Activated CD4-positive, alpha-beta T cell treated with anti-CD3 and anti-CD28 coated beads, Interleukin-2, amount 10 ng/mL, durations not matched to agents 7 days and 5 days (primary cell): ENCODE measurements around the gene CHN2. TPM values are rescaled to one million over a fixed set of nuclear protein-coding genes. Genes with fewer than 3 reads are reported as not detected.

ENCODE experiments used
- CTCF ChIA-PET: fragments of 350-600 bp; sonication (Branson Sonifier 250); formaldehyde crosslinking; loops from one replicate; lab custom pipeline; 2021; ENCODE audit warnings: antibody characterized with exemption; lab: Charles Lee
- POLR2A ChIA-PET: fragments of 350-600 bp; sonication (Branson Sonifier 250); formaldehyde crosslinking; loops from one replicate; lab custom pipeline; 2021; ENCODE audit warnings: antibody characterized with exemption; lab: Charles Lee
- DNase-seq: peaks from one replicate; pipeline ENCODE4 v3.0.0-alpha.2; 2020
- H3K27ac Mint-ChIP-seq: one replicate; pipeline ENCODE4 v1.8.0; 2021; ENCODE audit warnings: mild to moderate bottlenecking, moderate library complexity, mixed read lengths
- H3K27me3 Mint-ChIP-seq: one replicate; pipeline ENCODE4 v1.8.0; 2021; ENCODE audit warnings: mixed read lengths
- H3K36me3 Mint-ChIP-seq: one replicate; pipeline ENCODE4 v1.8.0; 2021; ENCODE audit warnings: low read depth, mixed read lengths
- H3K4me1 Mint-ChIP-seq: one replicate; pipeline ENCODE4 v1.8.0; 2021; ENCODE audit warnings: mixed read lengths
- H3K4me3 Mint-ChIP-seq: one replicate; pipeline ENCODE4 v1.8.0; 2021; ENCODE audit warnings: mild to moderate bottlenecking, moderate library complexity, mixed read lengths
- H3K9me3 Mint-ChIP-seq: one replicate; pipeline ENCODE4 v1.8.0; 2021; ENCODE audit warnings: mixed read lengths
- total RNA-seq, 2 experiments: library from RNA; stranded (reverse); gene quantifications; one replicate each; pipeline ENCODE4 v1.2.3, GENCODE V29; 2021

The CHN2 gene
- total RNA-seq, 2 experiments from 2014 or later = 2.4 to 3.6 TPM

DNA sequence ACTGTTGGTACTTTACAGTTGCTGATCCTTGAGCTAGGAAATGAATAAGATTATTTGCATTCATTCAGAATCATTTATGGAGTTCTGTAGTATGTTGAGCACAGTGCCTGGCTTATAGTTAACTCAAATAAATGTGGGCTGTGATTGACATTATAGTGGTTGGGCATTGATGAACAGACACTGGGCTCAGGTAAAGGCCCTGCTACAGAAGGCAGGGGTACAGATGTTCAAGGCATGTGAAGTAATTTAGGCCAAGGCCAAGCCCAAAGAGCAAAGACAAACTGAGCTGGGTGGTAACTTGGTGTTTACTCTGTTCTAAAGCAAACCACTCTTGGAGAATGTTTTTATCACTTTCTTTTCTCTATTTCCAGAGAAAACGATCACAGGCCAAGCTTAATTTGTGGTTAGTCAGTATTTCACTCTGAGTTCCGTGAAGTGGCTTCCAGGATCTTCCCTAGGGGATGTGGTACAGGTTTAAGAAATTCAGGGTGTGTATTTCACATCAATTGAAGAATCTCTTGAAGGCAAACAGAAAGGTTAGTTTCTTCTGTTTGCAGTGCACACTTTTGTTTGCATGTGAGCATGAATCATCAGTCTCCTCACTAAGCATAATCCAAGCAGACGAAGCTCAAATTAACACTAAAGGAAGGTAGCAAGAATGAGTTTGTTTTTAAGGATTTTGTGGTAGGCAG, 255.1 kb downstream of the CHN2 start:
- H3K27me3 Mint-ChIP-seq = no peaks in the 10 kb centered on the region
- H3K4me1 Mint-ChIP-seq = no peaks in the 10 kb centered on the region
- POLR2A ChIA-PET = no interaction called here
- no peaks in the 10 kb centered on the region for H3K9me3 Mint-ChIP-seq
- CTCF ChIA-PET = no interaction called here
- H3K27ac Mint-ChIP-seq = no peak overlapping the region
- no peak overlapping the region for H3K4me3 Mint-ChIP-seq
- no peak for DNase-seq
- H3K36me3 Mint-ChIP-seq = no peaks in the 10 kb centered on the region

DNA sequence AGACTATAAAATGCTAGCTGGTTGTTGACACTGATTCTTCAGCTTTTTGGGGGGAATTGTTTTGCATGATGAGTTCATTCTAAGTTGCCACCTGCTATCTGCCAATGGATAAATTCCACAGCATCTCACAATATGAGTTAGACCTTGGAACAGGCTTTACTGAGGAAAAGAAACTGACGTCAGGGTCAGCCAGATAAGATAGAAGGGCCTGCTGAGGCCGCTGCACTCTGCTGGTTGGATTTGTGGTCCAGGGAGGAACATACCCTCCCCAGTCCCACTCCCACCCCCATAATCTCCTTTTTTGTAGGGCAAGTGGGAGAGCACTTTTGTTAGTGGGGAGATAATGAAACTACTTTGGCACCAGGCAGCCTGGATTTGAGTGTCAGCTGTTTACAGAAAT, 258.4 kb downstream of the CHN2 start:
- ChIA-PET CTCF (no interaction called here), POLR2A (no interaction called here)

DNA sequence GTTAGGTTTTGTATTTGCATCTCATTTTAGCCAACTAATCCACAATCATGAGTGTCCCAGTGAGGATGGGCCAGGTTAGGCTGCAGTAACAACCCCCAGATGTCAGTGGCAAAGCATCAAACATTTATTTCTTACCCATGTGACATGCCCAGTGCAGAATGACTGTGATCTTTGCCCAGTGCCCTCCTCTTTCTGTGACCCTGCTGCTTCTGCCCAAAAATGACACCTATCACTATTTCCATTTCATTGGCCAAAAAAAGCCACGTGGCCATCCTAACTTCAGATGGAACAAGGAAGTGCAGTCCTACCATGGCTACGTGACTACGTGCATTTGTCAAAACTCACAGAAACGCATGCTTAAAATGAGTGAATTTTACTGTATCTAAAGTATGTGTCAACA, 259.9 kb downstream of the CHN2 start:
- Mint-ChIP-seq H3K36me3 (no peaks in the 10 kb centered on the region), H3K9me3 (no peaks in the 10 kb centered on the region), H3K27me3 (no peaks in the 10 kb centered on the region), H3K4me3 (no peak overlapping the region), H3K4me1 (no peaks in the 10 kb centered on the region), H3K27ac (no peak overlapping the region)
- CTCF ChIA-PET = no interaction called here
- POLR2A ChIA-PET = no interaction called here
- DNase-seq = no peak

More for the DNA sequence above, 258.4 kb downstream of the CHN2 start:
- H3K9me3 Mint-ChIP-seq = no peaks in the 10 kb centered on the region
- no peaks in the 10 kb centered on the region for H3K4me1 Mint-ChIP-seq
- no peaks in the 10 kb centered on the region for H3K27me3 Mint-ChIP-seq
- no peak overlapping the region for H3K27ac Mint-ChIP-seq
- DNase-seq = no peak
- no peaks in the 10 kb centered on the region for H3K36me3 Mint-ChIP-seq
- H3K4me3 Mint-ChIP-seq = no peak overlapping the region

DNA sequence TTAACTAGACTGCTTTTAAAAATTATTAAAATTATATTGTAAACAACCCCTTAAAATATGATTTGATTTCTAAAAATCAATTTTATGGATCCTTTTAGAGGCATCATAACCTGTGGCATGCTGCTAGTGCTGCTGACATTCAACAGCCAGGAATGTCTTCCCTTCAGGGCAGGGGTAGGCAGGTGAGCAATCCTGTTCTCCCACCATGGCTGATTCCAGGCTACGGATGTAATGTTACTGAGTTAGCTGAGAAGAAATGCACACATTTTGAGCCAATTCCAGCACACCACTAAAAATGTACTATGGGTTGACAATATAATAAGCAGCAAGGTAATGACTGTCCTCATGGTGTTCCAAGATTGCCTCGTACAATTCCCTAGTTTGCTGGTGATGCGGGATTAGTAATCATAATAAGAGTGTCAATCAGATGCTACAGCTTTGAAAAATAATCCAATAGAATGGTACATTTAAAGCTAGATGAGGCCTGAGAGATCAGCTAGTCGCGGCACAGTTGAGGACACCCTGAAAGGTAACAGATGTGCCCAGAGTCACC, 260.4 kb downstream of the CHN2 start:
- no peaks in the 10 kb centered on the region for H3K27me3 Mint-ChIP-seq
- H3K27ac Mint-ChIP-seq = no peak overlapping the region
- no peak overlapping the region for H3K4me3 Mint-ChIP-seq
- DNase-seq = no peak
- ChIA-PET POLR2A (no interaction called here), CTCF (no interaction called here)
- no peaks in the 10 kb centered on the region for H3K4me1 Mint-ChIP-seq
- H3K9me3 Mint-ChIP-seq = no peaks in the 10 kb centered on the region
- H3K36me3 Mint-ChIP-seq = no peaks in the 10 kb centered on the region

DNA sequence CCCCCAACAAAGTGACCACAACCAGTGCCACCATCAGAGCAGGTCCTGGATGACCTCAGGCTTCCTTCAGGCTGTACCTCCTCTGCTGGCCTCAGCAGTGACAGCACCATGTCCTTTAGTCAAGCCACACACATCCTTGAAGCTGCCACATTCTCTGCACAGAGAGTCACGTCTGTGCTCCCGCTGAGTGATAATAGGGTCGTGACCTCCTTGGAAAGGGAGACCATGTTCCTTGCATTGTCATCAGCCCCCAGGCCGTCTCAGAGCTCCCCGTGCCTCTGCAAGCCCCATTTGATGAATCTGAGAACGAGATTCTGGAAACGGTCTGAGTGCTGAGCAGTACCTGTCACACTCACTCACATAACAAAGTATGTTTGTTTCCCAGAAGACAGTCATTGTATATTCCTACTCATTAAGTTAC, 262.6 kb downstream of the CHN2 start:
- CTCF ChIA-PET = no interaction called here
- Mint-ChIP-seq H3K9me3 (no peaks in the 10 kb centered on the region), H3K4me3 (no peak overlapping the region), H3K27me3 (no peaks in the 10 kb centered on the region), H3K27ac (no peak overlapping the region), H3K4me1 (no peaks in the 10 kb centered on the region), H3K36me3 (no peaks in the 10 kb centered on the region)
- DNase-seq = no peak
- POLR2A ChIA-PET = no interaction called here

DNA sequence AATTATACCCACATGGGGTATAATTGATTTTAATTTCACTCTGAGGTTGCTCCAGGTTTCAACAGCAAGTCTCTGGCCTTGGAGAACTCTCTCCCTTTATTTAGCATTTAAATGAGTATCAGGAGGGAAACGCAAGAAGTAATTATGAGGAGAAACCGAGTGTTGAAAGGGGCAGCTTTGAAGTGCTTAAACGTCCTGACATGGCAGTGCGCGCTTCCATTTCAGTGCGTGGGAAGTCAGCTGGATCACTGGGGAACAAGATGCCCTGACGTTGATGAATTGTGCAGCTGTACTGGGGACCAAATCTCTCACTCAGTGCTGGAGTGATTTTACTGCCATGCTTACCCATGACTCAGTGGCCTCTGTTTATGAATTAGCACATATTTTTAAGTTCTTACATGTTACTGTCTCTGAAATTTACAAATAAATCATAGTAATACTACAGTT, 263.0 kb downstream of the CHN2 start:
- ChIA-PET CTCF (no interaction called here), POLR2A (no interaction called here)
- H3K27me3 Mint-ChIP-seq = no peaks in the 10 kb centered on the region
- H3K4me3 Mint-ChIP-seq = no peak overlapping the region
- no peaks in the 10 kb centered on the region for H3K9me3 Mint-ChIP-seq
- DNase-seq = no peak
- H3K27ac Mint-ChIP-seq = no peak overlapping the region
- H3K36me3 Mint-ChIP-seq = no peaks in the 10 kb centered on the region
- H3K4me1 Mint-ChIP-seq = no peaks in the 10 kb centered on the region

DNA sequence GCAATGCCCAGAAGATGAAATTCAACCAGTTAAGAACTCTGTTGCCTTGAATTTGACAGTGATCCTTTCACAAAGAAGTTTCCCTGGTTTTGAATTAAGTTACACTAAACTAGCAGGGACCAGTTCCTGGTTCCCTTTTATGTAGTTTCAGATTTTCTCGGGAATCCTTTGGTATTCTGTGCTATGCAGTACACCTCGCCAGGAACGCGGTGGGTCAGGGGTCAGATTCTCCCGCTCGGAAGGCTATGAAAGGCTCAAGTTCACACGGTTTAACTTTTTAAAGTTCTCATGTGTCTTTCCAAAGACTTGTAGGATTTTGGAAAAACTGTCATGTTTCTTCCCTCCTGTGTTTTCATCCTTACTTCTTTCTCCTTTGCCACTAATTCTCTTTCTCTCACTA, 264.4 kb downstream of the CHN2 start:
- Mint-ChIP-seq H3K9me3 (no peaks in the 10 kb centered on the region), H3K4me1 (no peaks in the 10 kb centered on the region), H3K36me3 (no peaks in the 10 kb centered on the region), H3K27me3 (no peaks in the 10 kb centered on the region), H3K27ac (no peak overlapping the region), H3K4me3 (no peak overlapping the region)
- CTCF ChIA-PET = no interaction called here
- POLR2A ChIA-PET = no interaction called here
- no peak for DNase-seq

DNA sequence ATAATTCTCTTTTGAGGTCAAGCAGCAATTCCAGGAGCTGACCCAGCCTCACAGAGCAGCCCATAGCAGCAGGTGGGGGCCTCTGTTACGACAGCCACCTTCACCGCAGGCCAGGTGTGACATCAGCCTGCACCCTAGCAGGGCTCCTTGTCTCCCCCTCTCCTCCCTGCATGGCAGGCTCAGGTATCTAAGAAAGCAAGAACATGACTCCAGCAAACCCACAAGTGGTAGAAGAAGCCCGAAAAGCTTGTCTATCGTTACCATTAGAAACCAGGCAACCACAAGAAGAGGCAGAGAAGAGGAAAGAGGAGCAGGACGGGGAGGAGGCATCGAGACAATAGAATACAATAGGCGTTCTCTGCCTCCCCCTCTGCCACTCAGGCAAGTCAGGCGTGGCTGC, 265.0 kb downstream of the CHN2 start:
- H3K9me3 Mint-ChIP-seq = no peaks in the 10 kb centered on the region
- POLR2A ChIA-PET = no interaction called here

DNA sequence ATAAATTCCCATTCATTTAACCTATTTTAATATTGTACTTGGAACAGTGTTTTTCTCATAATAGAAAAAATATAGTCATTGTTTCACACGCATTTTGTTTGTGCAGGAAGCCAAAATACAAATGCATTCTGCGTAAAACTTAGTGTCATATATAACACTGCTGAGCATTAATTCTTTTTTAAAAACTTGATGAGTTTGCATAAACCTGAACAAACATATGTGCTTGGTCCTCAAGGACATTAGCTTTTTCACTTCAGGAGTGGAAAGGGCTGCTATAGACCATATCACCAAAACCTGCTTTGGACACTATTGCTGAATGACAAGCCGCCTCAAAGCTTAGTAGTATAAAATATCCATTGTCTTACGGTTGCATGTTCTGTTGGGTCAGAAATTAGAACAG, 267.4 kb downstream of the CHN2 start:
- Mint-ChIP-seq H3K4me1 (no peaks in the 10 kb centered on the region), H3K4me3 (no peak overlapping the region), H3K27me3 (no peaks in the 10 kb centered on the region), H3K27ac (no peak overlapping the region), H3K36me3 (no peaks in the 10 kb centered on the region), H3K9me3 (no peaks in the 10 kb centered on the region)
- DNase-seq = no peak
- ChIA-PET POLR2A (no interaction called here), CTCF (no interaction called here)

More for the DNA sequence above, 265.0 kb downstream of the CHN2 start:
- Mint-ChIP-seq H3K27me3 (no peaks in the 10 kb centered on the region), H3K4me1 (no peaks in the 10 kb centered on the region), H3K4me3 (no peak overlapping the region), H3K27ac (no peak overlapping the region), H3K36me3 (no peaks in the 10 kb centered on the region)
- no peak for DNase-seq
- CTCF ChIA-PET = interaction anchor here (0.6 kb wide), 1 partner anchor 72 kb away, joined by 3 read pairs; no protein-coding TSS in a partner anchor

DNA sequence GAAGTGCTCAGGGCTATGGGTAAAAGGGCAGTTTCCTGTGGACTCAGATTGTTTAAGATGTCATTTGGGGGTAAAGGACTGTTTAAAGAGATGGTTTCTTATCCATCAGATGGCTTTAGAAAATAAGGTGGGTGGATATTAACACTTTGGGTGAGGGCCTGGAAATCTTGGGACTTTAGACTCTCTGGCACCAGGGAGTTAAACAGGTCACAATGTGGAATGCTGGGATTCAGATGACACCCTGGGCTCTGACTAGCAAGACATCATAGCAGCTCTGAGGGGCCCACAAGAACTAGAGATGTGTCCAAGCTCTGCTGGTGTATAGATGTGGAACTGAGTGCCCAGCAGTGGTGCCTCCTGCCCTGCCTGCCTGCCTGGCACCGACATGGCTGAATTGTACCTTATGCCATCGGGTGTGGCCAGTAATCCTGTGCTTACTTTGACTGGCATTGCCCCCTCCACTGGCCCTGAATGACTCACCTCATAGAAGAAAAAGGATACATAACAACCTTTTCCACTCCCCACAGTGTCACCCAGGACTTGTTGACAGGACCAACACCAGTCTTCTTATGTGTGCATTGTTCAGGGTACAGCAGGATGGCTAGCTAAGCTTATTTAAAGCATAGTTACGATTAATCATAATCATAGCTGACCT, 269.1 kb downstream of the CHN2 start:
- no peaks in the 10 kb centered on the region for H3K9me3 Mint-ChIP-seq
- ChIA-PET POLR2A (no interaction called here), CTCF (no interaction called here)
- H3K4me3 Mint-ChIP-seq = no peak overlapping the region
- no peaks in the 10 kb centered on the region for H3K4me1 Mint-ChIP-seq
- no peaks in the 10 kb centered on the region for H3K36me3 Mint-ChIP-seq
- H3K27ac Mint-ChIP-seq = no peak overlapping the region
- no peaks in the 10 kb centered on the region for H3K27me3 Mint-ChIP-seq
- no peak for DNase-seq

DNA sequence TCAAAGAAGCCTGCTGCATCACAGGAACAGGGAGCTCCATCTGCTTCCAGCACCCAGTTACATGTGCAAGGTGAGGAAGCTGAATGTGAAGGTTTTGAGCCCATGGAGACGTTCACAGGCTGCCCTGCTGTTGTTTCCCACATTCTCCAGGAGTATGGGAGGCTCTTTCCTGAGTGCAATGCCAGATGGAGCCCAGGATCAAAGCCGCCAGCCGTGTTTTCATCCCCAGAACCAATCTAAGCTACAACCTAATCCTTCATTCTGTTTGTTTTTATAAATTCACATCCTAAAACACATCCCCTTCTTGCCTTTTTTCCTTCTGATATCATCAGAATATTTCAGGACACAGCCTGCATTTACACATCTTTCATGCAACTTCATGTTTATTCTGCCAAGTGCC, 270.2 kb downstream of the CHN2 start:
- POLR2A ChIA-PET = no interaction called here
- H3K27me3 Mint-ChIP-seq = no peaks in the 10 kb centered on the region
- H3K4me3 Mint-ChIP-seq = no peak overlapping the region
- CTCF ChIA-PET = no interaction called here
- H3K9me3 Mint-ChIP-seq = no peaks in the 10 kb centered on the region
- no peak for DNase-seq
- H3K4me1 Mint-ChIP-seq = no peaks in the 10 kb centered on the region
- H3K27ac Mint-ChIP-seq = no peak overlapping the region
- no peaks in the 10 kb centered on the region for H3K36me3 Mint-ChIP-seq

DNA sequence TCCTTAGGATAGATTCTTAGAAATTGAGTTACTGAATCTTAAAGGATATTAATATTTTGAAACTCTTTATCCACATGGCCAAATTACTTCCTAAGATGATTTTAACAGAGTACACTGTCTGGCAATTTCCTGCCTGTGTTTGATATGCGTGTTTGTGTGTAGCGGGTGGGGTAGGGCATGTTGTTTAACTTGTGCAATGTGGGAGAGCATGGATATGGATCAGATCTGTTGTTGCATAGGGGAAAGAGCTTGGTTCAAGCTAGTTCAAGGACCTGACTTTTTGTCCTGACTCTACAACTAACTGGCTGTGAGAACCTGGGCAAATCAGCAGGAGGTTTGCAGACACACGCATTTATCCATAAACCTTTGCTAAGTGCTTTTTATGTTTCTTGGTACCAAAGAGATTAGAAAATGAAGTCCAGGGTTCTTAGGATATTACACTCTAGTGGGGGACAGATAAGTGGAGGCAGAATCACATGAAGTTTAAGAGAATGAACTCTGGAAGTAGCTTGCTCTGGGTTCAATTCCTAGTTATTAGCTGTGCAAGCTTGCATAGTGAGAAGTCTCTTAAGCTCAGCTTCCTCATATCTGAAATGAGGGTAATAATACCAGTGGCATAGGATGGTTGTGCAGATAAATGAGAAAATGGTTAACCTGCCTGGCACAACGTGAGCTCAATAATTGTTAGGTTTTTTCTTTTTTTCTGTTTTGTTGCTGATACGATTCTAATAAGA, 272.8 kb downstream of the CHN2 start:
- POLR2A ChIA-PET = no interaction called here
- Mint-ChIP-seq H3K27me3 (no peaks in the 10 kb centered on the region), H3K36me3 (no peaks in the 10 kb centered on the region), H3K4me1 (no peaks in the 10 kb centered on the region), H3K27ac (no peak overlapping the region), H3K4me3 (no peak overlapping the region), H3K9me3 (no peaks in the 10 kb centered on the region)
- CTCF ChIA-PET = no interaction called here
- no peak for DNase-seq

DNA sequence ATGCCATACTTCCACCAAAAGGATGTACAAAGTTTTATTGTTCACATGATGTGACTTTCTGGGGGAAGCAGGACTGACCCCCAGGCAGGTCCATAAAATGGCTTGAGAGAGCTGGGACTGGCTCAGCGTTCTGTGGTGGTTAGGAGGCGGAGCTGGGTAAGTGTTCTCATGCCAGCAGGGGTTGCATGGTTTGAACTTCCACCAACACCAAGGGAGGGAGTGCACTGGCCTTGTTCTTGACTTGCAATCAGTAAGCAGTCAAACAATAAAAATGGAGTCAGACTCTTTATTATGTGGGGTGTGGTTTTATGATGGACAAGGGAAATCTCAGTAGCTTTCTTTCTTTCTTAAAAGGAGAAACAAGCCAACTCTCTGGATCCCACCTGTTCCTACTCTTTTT, 273.6 kb downstream of the CHN2 start:
- ChIA-PET POLR2A (no interaction called here), CTCF (no interaction called here)
- no peaks in the 10 kb centered on the region for H3K9me3 Mint-ChIP-seq
- H3K27me3 Mint-ChIP-seq = no peaks in the 10 kb centered on the region
- H3K4me3 Mint-ChIP-seq = no peak overlapping the region
- no peaks in the 10 kb centered on the region for H3K4me1 Mint-ChIP-seq
- H3K27ac Mint-ChIP-seq = no peak overlapping the region
- H3K36me3 Mint-ChIP-seq = no peaks in the 10 kb centered on the region
- DNase-seq = no peak
